Ectodermal cell (in vitro differentiated cells): ENCODE measurements around the gene PPP1R13L.
A peak's percentile ranks its signal among the peaks of the same experiment; 100 is the strongest.

Experiments
- H3K27ac ChIP-seq: 2 replicates; pipeline ENCODE4 v1.7.0; 2013; ENCODE audit warnings: mild to moderate bottlenecking, low read depth, low read length; ENCODE audit not compliant: insufficient read depth, poor library complexity, severe bottlenecking
- H3K27me3 ChIP-seq: 2 replicates; pipeline ENCODE4 v1.7.0; 2013; ENCODE audit warnings: mild to moderate bottlenecking, low read length; ENCODE audit not compliant: insufficient read depth, control insufficient read depth, poor library complexity, severe bottlenecking
- H3K36me3 ChIP-seq: one replicate; pipeline ENCODE4 v1.7.0; 2013; ENCODE audit warnings: low read length; ENCODE audit not compliant: control insufficient read depth, insufficient read depth
- H3K4me1 ChIP-seq: one replicate; pipeline ENCODE4 v1.7.0; 2013; ENCODE audit warnings: low read length; ENCODE audit not compliant: control insufficient read depth, insufficient read depth
- H3K4me3 ChIP-seq: 2 replicates; pipeline ENCODE4 v1.7.0; 2013; ENCODE audit warnings: low read depth, low read length, control low read depth; ENCODE audit not compliant: insufficient read depth
- H3K9me3 ChIP-seq: 2 replicates; pipeline ENCODE4 v1.7.0; 2013; ENCODE audit warnings: mild to moderate bottlenecking, low read length, moderate library complexity; ENCODE audit not compliant: control insufficient read depth
- WGBS, 2 experiments: methylation state at CpG; one replicate each; pipeline ENCODE4 v1.1.7; 2013; ENCODE audit warnings: missing lambda C conversion rate in 2 of 2; 5-methylcytosine and 5-hydroxymethylcytosine counted together

PPP1R13L gene

GRCh38 chr19:45444318-45445041 lies 39.6 kb upstream of the PPP1R13L start:
- Histone ChIP-seq H3K4me1 (peaks cover 16% of the 10 kb centered on the region), H3K27me3 (no peaks in the 10 kb centered on the region), H3K36me3 (no peaks in the 10 kb centered on the region), H3K4me3 (peak overlapping the region; percentile 49), H3K9me3 (no peaks in the 10 kb centered on the region), H3K27ac (peak overlapping the region; percentile 85)
- 22 to 23% methylated on average over 47 of the region's 47 CpGs for WGBS, 2 experiments

GRCh38 chr19:45443462-45444317 lies 38.8 kb upstream of the PPP1R13L start:
- Histone ChIP-seq H3K9me3 (no peaks in the 10 kb centered on the region), H3K36me3 (no peaks in the 10 kb centered on the region), H3K27me3 (no peaks in the 10 kb centered on the region), H3K4me3 (peak overlapping the region; percentile 49), H3K4me1 (peaks cover 16% of the 10 kb centered on the region), H3K27ac (peak overlapping the region; percentile 85)
- WGBS, 2 experiments = 0% methylated on average over 46 to 48 of the region's 49 CpGs

GRCh38 chr19:45442778-45443461 lies 38.1 kb upstream of the PPP1R13L start:
- Histone ChIP-seq H3K4me3 (peak overlapping the region; percentile 49), H3K27me3 (no peaks in the 10 kb centered on the region), H3K4me1 (peaks cover 16% of the 10 kb centered on the region), H3K27ac (no peak overlapping the region), H3K9me3 (no peaks in the 10 kb centered on the region), H3K36me3 (no peaks in the 10 kb centered on the region)
- WGBS, 2 experiments = 27 to 29% methylated on average over 15 of the region's 15 CpGs

GRCh38 chr19:45442408-45442777 lies 37.5 kb upstream of the PPP1R13L start:
- H3K36me3 ChIP-seq = no peaks in the 10 kb centered on the region
- peaks cover 16% of the 10 kb centered on the region for H3K4me1 ChIP-seq
- H3K4me3 ChIP-seq = no peak overlapping the region
- H3K27ac ChIP-seq = no peak overlapping the region
- H3K9me3 ChIP-seq = no peaks in the 10 kb centered on the region
- H3K27me3 ChIP-seq = no peaks in the 10 kb centered on the region
- WGBS, 2 experiments = 93 to 94% methylated on average over 2 of the region's 2 CpGs

- no peak overlapping the region for H3K4me3 ChIP-seq
- H3K27ac ChIP-seq = no peak overlapping the region
- H3K27me3 ChIP-seq = no peaks in the 10 kb centered on the region
- H3K9me3 ChIP-seq = no peaks in the 10 kb centered on the region
- H3K4me1 ChIP-seq = peaks cover 16% of the 10 kb centered on the region
- 89 to 95% methylated on average over 9 of the region's 9 CpGs for WGBS, 2 experiments
- H3K36me3 ChIP-seq = no peaks in the 10 kb centered on the region
Observed at GRCh38 chr19:45440873-45441654, 36.2 kb upstream of the PPP1R13L start.

- Histone ChIP-seq H3K27me3 (no peaks in the 10 kb centered on the region), H3K4me1 (peaks cover 16% of the 10 kb centered on the region), H3K36me3 (no peaks in the 10 kb centered on the region), H3K4me3 (peak overlapping the region; percentile 75), H3K27ac (no peak overlapping the region), H3K9me3 (no peaks in the 10 kb centered on the region)
- WGBS, 2 experiments = 56 to 60% methylated on average over 9 of the region's 9 CpGs
Observed at GRCh38 chr19:45440259-45440638, 35.4 kb upstream of the PPP1R13L start.

GRCh38 chr19:45439569-45440258 lies 34.8 kb upstream of the PPP1R13L start:
- H3K36me3 ChIP-seq = no peaks in the 10 kb centered on the region
- H3K27ac ChIP-seq = no peak overlapping the region
- H3K27me3 ChIP-seq = no peaks in the 10 kb centered on the region
- peaks cover 15% of the 10 kb centered on the region for H3K4me1 ChIP-seq
- 0 to 1% methylated on average over 78 of the region's 78 CpGs for WGBS, 2 experiments
- no peaks in the 10 kb centered on the region for H3K9me3 ChIP-seq
- H3K4me3 ChIP-seq = peak overlapping the region; percentile 75

GRCh38 chr19:45439190-45439568 lies 34.3 kb upstream of the PPP1R13L start:
- Histone ChIP-seq H3K9me3 (no peaks in the 10 kb centered on the region), H3K27ac (no peak overlapping the region), H3K27me3 (no peaks in the 10 kb centered on the region), H3K4me1 (peaks cover 10% of the 10 kb centered on the region), H3K4me3 (peak overlapping the region; percentile 75), H3K36me3 (no peaks in the 10 kb centered on the region)
- 47 to 53% methylated on average over 9 to 10 of the region's 10 CpGs for WGBS, 2 experiments

GRCh38 chr19:45437328-45437727 lies 32.5 kb upstream of the PPP1R13L start:
- Histone ChIP-seq H3K4me3 (no peak overlapping the region), H3K27me3 (no peaks in the 10 kb centered on the region), H3K4me1 (no peaks in the 10 kb centered on the region), H3K36me3 (no peaks in the 10 kb centered on the region), H3K9me3 (no peaks in the 10 kb centered on the region), H3K27ac (no peak overlapping the region)
- 91% methylated on average over 3 of the region's 3 CpGs for WGBS, 2 experiments
